SK-N-SH treated with all-trans-retinoic acid at 6 μM for 48 hours (cell line): ENCODE results near the gene SULT1B1.

Experiments
- ESRRG ChIP-seq: fragments of 250-450 bp; sonication (Bioruptor Pico); IDR thresholded peaks from 2 replicates; pipeline ENCODE4 v1.6.1; 2021; ENCODE audit warnings: mild to moderate bottlenecking
- GLIS3 ChIP-seq: fragments of 250-450 bp; sonication (Bioruptor Pico); IDR thresholded peaks from 2 replicates; pipeline ENCODE4 v1.5.0; 2020; ENCODE audit warnings: mild to moderate bottlenecking, moderate library complexity
- OSR1 ChIP-seq: fragments of 250-450 bp; sonication (Bioruptor Pico); IDR thresholded peaks from 2 replicates; pipeline ENCODE4 v1.8.0; 2022; ENCODE audit warnings: moderate library complexity, mild to moderate bottlenecking, inconsistent platforms
- PATZ1 ChIP-seq: fragments of 250-450 bp; sonication (Bioruptor Pico); IDR thresholded peaks from 2 replicates; pipeline ENCODE4 v1.8.0; 2020; ENCODE audit warnings: mild to moderate bottlenecking, moderate library complexity, borderline replicate concordance
- ZFP3 ChIP-seq: fragments of 250-450 bp; sonication (Bioruptor Pico); IDR thresholded peaks from 2 replicates; pipeline ENCODE4 v1.5.0; 2020; ENCODE audit warnings: mild to moderate bottlenecking, moderate library complexity
- ZNF565 ChIP-seq: fragments of 450-650 bp; formaldehyde crosslinking; conservative IDR thresholded peaks from 2 replicates; pipeline ENCODE4 v1.5.0; 2020; ENCODE audit warnings: low read depth, mild to moderate bottlenecking, moderate library complexity

- TF ChIP-seq PATZ1 (CRISPR knock-in tag), result no peak
- no peak for TF ChIP-seq GLIS3 (CRISPR knock-in tag)
- no peak for TF ChIP-seq ZFP3
- TF ChIP-seq ESRRG (CRISPR knock-in tag), result no peak
- no peak for TF ChIP-seq ZNF565 (CRISPR knock-in tag)
- TF ChIP-seq OSR1 (CRISPR knock-in tag), result no peak
These were observed 21.3 kb upstream of the SULT1B1 start for GRCh38 chr4:69781458-69782418.
